Naive thymus-derived CD8-positive, alpha-beta T cell (primary cell): ENCODE measurements around the gene FAM120C. TPM values are rescaled to one million over a fixed set of nuclear protein-coding genes. Genes with fewer than 3 reads are reported as not detected.

Source experiments
- polyA plus RNA-seq, 3 donors: library from polyadenylated mRNA; unstranded; fragments of 300-500 nt; fragmentation: Illumina TruSeq; gene quantifications; one replicate each; pipeline ENCODE4 v1.2.3, GENCODE V29; 2021
- total RNA-seq, 8 experiments: library from RNA in 2 of 8; stranded (reverse) in 2 of 8; gene quantifications; one replicate each; pipeline ENCODE4 v1.2.3 and lab custom pipeline; 2021 to 2026

The FAM120C gene
- total and polyA plus RNA-seq, 5 experiments from 2014 or later, result 6.9 to 25.6 (median 8.1) TPM

Other genes starting within 250 kb of the FAM120C start
- 10 to 100 TPM; 59.6 to 62.9 TPM for gene PHF8, start 138.8 kb downstream of the FAM120C start, total RNA-seq
- 10 to 100 TPM; 12.0 to 16.3 (median 13.1) TPM for gene PHF8, start 138.8 kb downstream of the FAM120C start, polyA plus RNA-seq
- 1 to 10 TPM in 1 of 2 experiments, under 1 TPM in 1; 0.88 to 1.2 TPM for gene WNK3, start 174.8 kb upstream of the FAM120C start, total RNA-seq
- under 1 TPM; 0.25 to 0.46 (median 0.26) TPM for gene WNK3, start 174.8 kb upstream of the FAM120C start, polyA plus RNA-seq